Measurements from ENCODE around the gene CYB5A. TPM values are rescaled to one million over a fixed set of nuclear protein-coding genes. Genes with fewer than 3 reads are reported as not detected.

Gene CYB5A
- total RNA-seq, 3 donors from 2014 or later (not counting 1 experiment from before 2014, with no cell fraction given) = 10.4 to 14.6 (median 13.0) TPM

- no peak for TF ChIP-seq CTCF (IDR thresholded peaks at IDR 0.05)
- H3K4me3 Mint-ChIP-seq = no peak overlapping the region
- H3K27ac ChIP-seq (ENCODE audit: low read length) = no peak overlapping the region
- no peaks in the 10 kb centered on the region for H3K36me3 ChIP-seq (ENCODE audit: control insufficient read depth, insufficient read depth, low read length)
- H3K9me3 Mint-ChIP-seq = no peaks in the 10 kb centered on the region
- DNase-seq = no peak
- no peaks in the 10 kb centered on the region for H3K4me1 ChIP-seq (ENCODE audit: control insufficient read depth, insufficient read depth, low read length)
- peaks cover 0 to 3% of the 10 kb centered on the region in 2 donors for H3K27me3 Mint-ChIP-seq (ENCODE audit: low read depth in 2 of 2)
- no peaks in the 10 kb centered on the region for H3K4me1 Mint-ChIP-seq
- H3K9me3 ChIP-seq (ENCODE audit: control insufficient read depth, insufficient read depth, low read length) = no peaks in the 10 kb centered on the region
- 88% methylated on average over 17 of the region's 17 CpGs for WGBS (ENCODE audit: insufficient coverage)
- intact Hi-C loops (cut with micrococcal nuclease) = no loop called here
- H3K36me3 Mint-ChIP-seq = no peaks in the 10 kb centered on the region
- H3K4me3 ChIP-seq (ENCODE audit: low read length) = no peak overlapping the region
- H3K27ac Mint-ChIP-seq = no peak overlapping the region
- no peak for ATAC-seq
- no peaks in the 10 kb centered on the region for H3K27me3 ChIP-seq (ENCODE audit: control insufficient read depth, insufficient read depth, low read length)
Measured at GRCh38 chr18:74242438-74243096, 49.2 kb downstream of the CYB5A start.

GRCh38 chr18:74241970-74242369, 49.8 kb downstream of the CYB5A start:
- intact Hi-C loops (cut with micrococcal nuclease) = no loop called here
- ATAC-seq = no peak
- Mint-ChIP-seq H3K4me3 (no peak overlapping the region), H3K27ac (no peak overlapping the region), H3K9me3 (no peaks in the 10 kb centered on the region), H3K27me3 (ENCODE audit: low read depth in 2 of 2) (peaks cover 0 to 7% of the 10 kb centered on the region in 2 donors), H3K36me3 (no peaks in the 10 kb centered on the region), H3K4me1 (no peaks in the 10 kb centered on the region)
- H3K27me3 ChIP-seq (ENCODE audit: control insufficient read depth, insufficient read depth, low read length) = no peaks in the 10 kb centered on the region
- no peak for TF ChIP-seq CTCF (IDR thresholded peaks at IDR 0.05)
- no peaks in the 10 kb centered on the region for H3K9me3 ChIP-seq (ENCODE audit: control insufficient read depth, insufficient read depth, low read length)
- no peaks in the 10 kb centered on the region for H3K36me3 ChIP-seq (ENCODE audit: control insufficient read depth, insufficient read depth, low read length)
- H3K27ac ChIP-seq (ENCODE audit: low read length) = no peak overlapping the region
- 71% methylated on average over 3 of the region's 3 CpGs for WGBS (ENCODE audit: insufficient coverage)
- H3K4me1 ChIP-seq (ENCODE audit: control insufficient read depth, insufficient read depth, low read length) = no peaks in the 10 kb centered on the region
- DNase-seq = no peak
- no peak overlapping the region for H3K4me3 ChIP-seq (ENCODE audit: low read length)

GRCh38 chr18:74241426-74241825, 50.3 kb downstream of the CYB5A start:
- Histone ChIP-seq H3K9me3 (ENCODE audit: control insufficient read depth, insufficient read depth, low read length) (no peaks in the 10 kb centered on the region), H3K27me3 (ENCODE audit: control insufficient read depth, insufficient read depth, low read length) (no peaks in the 10 kb centered on the region), H3K36me3 (ENCODE audit: control insufficient read depth, insufficient read depth, low read length) (no peaks in the 10 kb centered on the region), H3K4me3 (ENCODE audit: low read length) (no peak overlapping the region), H3K4me1 (ENCODE audit: control insufficient read depth, insufficient read depth, low read length) (no peaks in the 10 kb centered on the region), H3K27ac (ENCODE audit: low read length) (no peak overlapping the region)
- intact Hi-C loops (cut with micrococcal nuclease) = no loop called here
- Mint-ChIP-seq H3K27me3 (ENCODE audit: low read depth in 2 of 2) (peaks cover 0 to 8% of the 10 kb centered on the region in 2 donors), H3K4me3 (no peak overlapping the region), H3K36me3 (no peaks in the 10 kb centered on the region), H3K4me1 (no peaks in the 10 kb centered on the region), H3K27ac (no peak overlapping the region), H3K9me3 (no peaks in the 10 kb centered on the region)
- DNase-seq (no peak), ATAC-seq (no peak)
- 87% methylated on average over 3 of the region's 4 CpGs for WGBS (ENCODE audit: insufficient coverage)
- TF ChIP-seq CTCF (IDR thresholded peaks at IDR 0.05) = no peak

GRCh38 chr18:74239567-74239966, 52.2 kb downstream of the CYB5A start:
- Mint-ChIP-seq H3K27ac (no peak overlapping the region), H3K27me3 (ENCODE audit: low read depth in 2 of 2) (peaks cover 0 to 8% of the 10 kb centered on the region in 2 donors), H3K4me1 (no peaks in the 10 kb centered on the region), H3K4me3 (no peak overlapping the region), H3K36me3 (no peaks in the 10 kb centered on the region), H3K9me3 (no peaks in the 10 kb centered on the region)
- Histone ChIP-seq H3K4me1 (ENCODE audit: control insufficient read depth, insufficient read depth, low read length) (no peaks in the 10 kb centered on the region), H3K4me3 (ENCODE audit: low read length) (no peak overlapping the region), H3K36me3 (ENCODE audit: control insufficient read depth, insufficient read depth, low read length) (no peaks in the 10 kb centered on the region), H3K27ac (ENCODE audit: low read length) (no peak overlapping the region), H3K27me3 (ENCODE audit: control insufficient read depth, insufficient read depth, low read length) (no peaks in the 10 kb centered on the region), H3K9me3 (ENCODE audit: control insufficient read depth, insufficient read depth, low read length) (no peaks in the 10 kb centered on the region)
- WGBS (ENCODE audit: insufficient coverage) = no CpG with 5 or more reads among the region's 1 CpG
- intact Hi-C loops (cut with micrococcal nuclease) = no loop called here
- DNase-seq (no peak), ATAC-seq (no peak)
- TF ChIP-seq CTCF (IDR thresholded peaks at IDR 0.05) = no peak
